ENCODE results near the gene MISFA. TPM values are rescaled to one million over a fixed set of nuclear protein-coding genes. Genes with fewer than 3 reads are reported as not detected.

MISFA gene
- total RNA-seq, 1 experiment from 2014 or later = 3.7 TPM

- no peak overlapping the region for H3K9ac ChIP-seq (ENCODE audit: extremely low read depth, insufficient read length, low read length)
- DNase-seq = no peak
- no peak overlapping the region for H3K18ac ChIP-seq (ENCODE audit: insufficient read length, low read depth, low read length)
- no peak overlapping the region for H2AK5ac ChIP-seq (ENCODE audit: insufficient read length, low read length)
- H3K27me3 Mint-ChIP-seq (ENCODE audit: low read depth) = no peaks in the 10 kb centered on the region
- no peak overlapping the region for H4K91ac ChIP-seq (ENCODE audit: insufficient read length, low read depth, low read length)
- H3K4me1 ChIP-seq (ENCODE audit: insufficient read depth, low read length) = no peaks in the 10 kb centered on the region
- no peak for TF ChIP-seq CTCF (conservative IDR thresholded peaks at IDR 0.05)
- H4K5ac ChIP-seq (ENCODE audit: insufficient read length, low read depth, low read length) = no peak overlapping the region
- H3K23me2 ChIP-seq (ENCODE audit: insufficient read length, low read depth, low read length, poor library complexity, severe bottlenecking) = no peaks in the 10 kb centered on the region
- no peak overlapping the region; a peak in 1 of 7 replicates for H3K27ac Mint-ChIP-seq
- H2AFZ ChIP-seq (ENCODE audit: low read length) = no peak overlapping the region
- H3K4me3 Mint-ChIP-seq = no peak overlapping the region
- no peaks in the 10 kb centered on the region for H3K9me3 ChIP-seq (ENCODE audit: control insufficient read depth, low read depth, low read length)
- H3K14ac ChIP-seq (ENCODE audit: insufficient read depth, low read length) = no peak overlapping the region
- H2BK20ac ChIP-seq (ENCODE audit: low read depth, low read length, poor library complexity, severe bottlenecking) = no peak overlapping the region
- H4K8ac ChIP-seq (replicated peaks; ENCODE audit: insufficient read length, low read depth, low read length) = no peak overlapping the region
- no peak overlapping the region for H3K4me2 ChIP-seq (ENCODE audit: insufficient read depth, insufficient read length, low read length)
- H3K36me3 Mint-ChIP-seq (ENCODE audit: insufficient read depth in 1 of 3, low read depth in 3 of 3) = no peaks in the 10 kb centered on the region
- no peak overlapping the region for H2BK120ac ChIP-seq (ENCODE audit: low read depth, low read length, poor library complexity, severe bottlenecking)
- no peak overlapping the region for H2BK15ac ChIP-seq (ENCODE audit: low read depth, low read length)
- peaks cover 6 to 7% of the 10 kb centered on the region in 2 experiments; a peak in 2 of 4 replicates for H3K4me1 Mint-ChIP-seq
- no peaks in the 10 kb centered on the region for H4K20me1 ChIP-seq (ENCODE audit: control insufficient read depth, insufficient read depth, insufficient read length)
- H3K79me2 ChIP-seq (ENCODE audit: insufficient read depth, low read length) = no peaks in the 10 kb centered on the region
- no peaks in the 10 kb centered on the region for H3K9me3 Mint-ChIP-seq
- H3K27me3 ChIP-seq (ENCODE audit: insufficient read depth, low read length) = no peaks in the 10 kb centered on the region
- H2BK12ac ChIP-seq (ENCODE audit: insufficient read length, low read depth, low read length) = no peak overlapping the region
- H2BK5ac ChIP-seq (ENCODE audit: insufficient read length, low read length) = no peak overlapping the region
- no peak overlapping the region for H3K23ac ChIP-seq (ENCODE audit: insufficient read length, low read depth, low read length)
- no peak overlapping the region for H3K4ac ChIP-seq (ENCODE audit: low read depth, low read length)
- no peaks in the 10 kb centered on the region for H3K79me1 ChIP-seq (ENCODE audit: insufficient read depth, low read depth, low read length, poor library complexity, severe bottlenecking)
- no peak overlapping the region for H3K27ac ChIP-seq (ENCODE audit: insufficient read length, low read depth, low read length)
- H3T11ph ChIP-seq (ENCODE audit: low read length) = no peak overlapping the region
- H3K56ac ChIP-seq (ENCODE audit: insufficient read length, low read depth, low read length) = no peak overlapping the region
Measured at GRCh38 chr11:18564149-18564548, 35.4 kb upstream of the MISFA start.

All from H9 (cell line).